HepG2 (cell line): Measurements from ENCODE around the gene ZBTB20. TPM values are rescaled to one million over a fixed set of nuclear protein-coding genes. Genes with fewer than 3 reads are reported as not detected.
"Not testable (repeated sequence)": the region's sequence is repeated elsewhere in the genome, so short reads cannot be mapped to it uniquely, and the experiment has no call there.

Experiments used
- ATAC-seq: fragments of 200-7000 bp; cut with Tn5 transposase; 3 replicates; pipeline ENCODE4 v1.9.1; 2020; ENCODE audit warnings: mild to moderate bottlenecking, moderate library complexity
- BruUV-seq: library from RNA; stranded (reverse); fragments of 400-500 nt; replicated peaks from 2 replicates; lab custom pipeline; 2021; lab: Mats Ljungman, UMichigan
- CTCF ChIA-PET: fragments of 300-600 bp; formaldehyde crosslinking; extraction: SDS; loops from one replicate; lab custom pipeline; 2021; ENCODE audit warnings: low total read pairs, inconsistent platforms, low intra/inter-chr PET ratio; lab: Yijun Ruan, JAX
- POLR2A ChIA-PET: fragments of 350-600 bp; sonication (Branson Sonifier 250); formaldehyde crosslinking; loops from one replicate; lab custom pipeline; 2020; ENCODE audit warnings: antibody characterized with exemption, inconsistent platforms; lab: Yijun Ruan, JAX
- DNase-seq: peaks from one replicate; pipeline ENCODE4 v3.0.0-alpha.2; 2015; ENCODE audit warnings: low spot score
- FAIRE-seq: peaks from 3 replicates; lab custom pipeline; 2011; peaks lifted over from hg19 to GRCh38; lab: Jason Lieb, UNC
- H2AFZ ChIP-seq: one replicate; pipeline ENCODE4 v1.6.1; 2011; ENCODE audit warnings: low read length, inconsistent platforms
- H3K27ac ChIP-seq: fragments of 300-600 bp; 3 replicates; pipeline ENCODE4 v1.8.0; 2011; ENCODE audit warnings: mixed run types, mild to moderate bottlenecking, mixed read lengths, low read length, inconsistent platforms; ENCODE audit not compliant: insufficient read depth; ENCODE audit errors: extremely low read length
- H3K27me3 ChIP-seq, 2 experiments: fragments of 200-600 bp in 1 of 2; 2 replicates in 1 of 2; 3 replicates in 1 of 2; pipeline versions ENCODE4 v1.6.0 to v1.8.0; 2011; ENCODE audit warnings: low read length in 2 of 2, mild to moderate bottlenecking in 2 of 2, moderate library complexity in 2 of 2, inconsistent platforms in 1 of 2; ENCODE audit not compliant: insufficient read depth in 2 of 2, control insufficient read depth in 1 of 2
- H3K36me3 ChIP-seq, 2 experiments: fragments of 200-600 bp in 1 of 2; replicated peaks in 1 of 2; 2 replicates in 1 of 2; 3 replicates in 1 of 2; pipeline versions ENCODE4 v1.5.1 to v1.8.0; 2011; ENCODE audit warnings: low read length in 2 of 2, inconsistent platforms in 1 of 2; ENCODE audit not compliant: insufficient read depth in 2 of 2, control insufficient read depth in 1 of 2
- H3K4me1 ChIP-seq: 2 replicates; pipeline ENCODE4 v1.5.1; 2012; ENCODE audit warnings: low read length, inconsistent platforms; ENCODE audit not compliant: insufficient read depth
- H3K4me2 ChIP-seq: 2 replicates; pipeline ENCODE4 v1.6.0; 2011; ENCODE audit warnings: low read depth, low read length, inconsistent platforms
- H3K4me3 ChIP-seq, 3 experiments: fragments of 200-600 bp in 1 of 3; sonication (generic), shearing (Covaris generic) in 1 of 3; replicated peaks in 1 of 3; 2 replicates each; pipeline ENCODE4 v1.5.1; 2011 to 2016; ENCODE audit warnings: low read length in 3 of 3, inconsistent platforms in 2 of 3, low read depth in 2 of 3, mild to moderate bottlenecking in 2 of 3, control low read depth in 1 of 3, mixed read lengths in 1 of 3; ENCODE audit not compliant: insufficient read depth in 1 of 3
- H3K79me2 ChIP-seq: one replicate; pipeline ENCODE4 v1.6.1; 2011; ENCODE audit warnings: low read length, inconsistent platforms; ENCODE audit not compliant: insufficient read depth
- H3K9ac ChIP-seq: 2 replicates; pipeline ENCODE4 v1.6.0; 2011; ENCODE audit warnings: mild to moderate bottlenecking, low read depth, low read length, inconsistent platforms; ENCODE audit not compliant: insufficient read depth
- H3K9me3 ChIP-seq: 2 replicates; pipeline ENCODE4 v1.5.1; 2012; ENCODE audit warnings: mild to moderate bottlenecking, low read length
- H4K20me1 ChIP-seq: 2 replicates; pipeline ENCODE4 v1.6.0; 2011; ENCODE audit warnings: inconsistent platforms, mild to moderate bottlenecking, low read length, moderate library complexity; ENCODE audit not compliant: insufficient read depth
- ATRX ChIP-seq: sonication (generic); formaldehyde crosslinking; IDR thresholded peaks from 2 replicates; pipeline ENCODE4 v1.4.0; 2020; ENCODE audit warnings: missing genetic modification reagents, borderline replicate concordance
- ZNF460 ChIP-seq: sonication (generic); formaldehyde crosslinking; IDR thresholded peaks from 2 replicates; pipeline ENCODE4 v1.5.1; 2020; ENCODE audit warnings: missing genetic modification reagents, mild to moderate bottlenecking, borderline replicate concordance
- WGBS: methylation state at CpG from one replicate; pipeline ENCODE4 v1.1.6; 2017; ENCODE audit warnings: low lambda C conversion rate; 5-methylcytosine and 5-hydroxymethylcytosine counted together
- in situ Hi-C: cut with HindIII; loops from 2 replicates; pipeline ENCODE4 v1.10.0; 2017; ENCODE audit warnings: low pct_unique_long_range_greater_than_20kb; ENCODE audit not compliant: extremely low pct_ligation_motif_present
- intact Hi-C: fragments of 100-400 bp; cut with micrococcal nuclease; formaldehyde crosslinking; loops from one replicate; pipeline ENCODE4 v1.10.0; 2022; ENCODE audit not compliant: unreplicated experiment
- polyA plus RNA-seq, 8 experiments: library from polyadenylated mRNA; depleted of rRNA in 3 of 8; stranded (reverse) in 7 of 8; unstranded in 1 of 8; fragments of >200 nt; fragmentation: Illumina TruSeq in 4 of 8; extraction: Trizol in 4 of 8; gene quantifications; 2 replicates each; pipeline versions ENCODE4 v1.2.1 to v1.2.3, GENCODE V29; 2011 to 2016; ENCODE audit warnings: low read depth in 4 of 8, missing spikeins in 1 of 8, mixed read lengths in 1 of 8; ENCODE audit not compliant: insufficient read depth in 1 of 8
- total RNA-seq, 5 experiments: library from RNA; depleted of rRNA; stranded (reverse); fragments of >200 nt; fragmentation: Illumina TruSeq; extraction: Trizol; gene quantifications; 2 replicates each; pipeline ENCODE4 v1.2.3, GENCODE V29; 2016; ENCODE audit warnings: low read depth in 1 of 5
- TF ChIP-seq, protein P1 (sequence below): IDR thresholded peaks from 2 replicates; pipeline ENCODE4 v1.6.1; 2016; ENCODE audit warnings: missing biosample characterization, missing genetic modification reagents, low read depth

Gene ZBTB20
- total and polyA plus RNA-seq, 2 of the 13 experiments (the other 11 are each of a cell fraction or from before 2014, with no cell fraction given), result 1.9 to 8.8 TPM

DNA sequence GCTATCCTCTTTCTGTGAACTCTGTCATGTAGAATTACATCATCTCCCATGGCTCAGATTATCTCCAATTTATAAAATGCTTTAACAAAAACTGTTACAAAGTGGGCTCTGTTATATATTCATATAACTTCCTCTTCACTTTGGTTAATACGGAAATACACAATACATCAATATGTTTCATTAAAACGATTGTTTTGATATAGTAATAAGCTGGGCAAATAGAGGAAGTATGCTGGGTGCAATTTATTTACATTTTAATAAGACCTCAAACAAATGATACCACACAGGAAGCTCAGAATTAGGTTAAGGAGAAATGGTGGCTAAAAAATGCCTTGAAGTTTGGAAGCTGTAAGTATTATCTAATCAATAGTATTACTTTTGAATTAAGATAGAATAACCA is 331.0 kb downstream of the ZBTB20 start (continued):
- TF ChIP-seq, protein P1, sequence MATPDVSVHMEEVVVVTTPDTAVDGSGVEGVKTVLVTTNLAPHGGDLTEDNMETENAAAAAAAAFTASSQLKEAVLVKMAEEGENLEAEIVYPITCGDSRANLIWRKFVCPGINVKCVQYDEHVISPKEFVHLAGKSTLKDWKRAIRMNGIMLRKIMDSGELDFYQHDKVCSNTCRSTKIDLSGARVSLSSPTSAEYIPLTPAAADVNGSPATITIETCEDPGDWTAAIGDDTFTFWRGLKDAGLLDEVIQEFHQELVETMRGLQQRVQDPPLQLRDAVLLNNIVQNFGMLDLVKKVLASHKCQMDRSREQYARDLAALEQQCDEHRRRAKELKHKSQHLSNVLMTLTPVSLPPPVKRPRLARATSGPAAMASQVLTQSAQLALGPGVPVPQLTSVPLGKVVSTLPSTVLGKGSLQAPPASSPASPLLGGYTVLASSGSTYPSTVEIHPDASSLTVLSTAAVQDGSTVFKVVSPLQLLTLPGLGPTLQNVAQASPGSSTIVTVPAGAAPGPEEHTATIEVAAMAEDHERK (CRISPR knock-in tag), result no peak
- TF ChIP-seq ATRX (no peak), ZNF460 (CRISPR knock-in tag) (no peak)

DNA sequence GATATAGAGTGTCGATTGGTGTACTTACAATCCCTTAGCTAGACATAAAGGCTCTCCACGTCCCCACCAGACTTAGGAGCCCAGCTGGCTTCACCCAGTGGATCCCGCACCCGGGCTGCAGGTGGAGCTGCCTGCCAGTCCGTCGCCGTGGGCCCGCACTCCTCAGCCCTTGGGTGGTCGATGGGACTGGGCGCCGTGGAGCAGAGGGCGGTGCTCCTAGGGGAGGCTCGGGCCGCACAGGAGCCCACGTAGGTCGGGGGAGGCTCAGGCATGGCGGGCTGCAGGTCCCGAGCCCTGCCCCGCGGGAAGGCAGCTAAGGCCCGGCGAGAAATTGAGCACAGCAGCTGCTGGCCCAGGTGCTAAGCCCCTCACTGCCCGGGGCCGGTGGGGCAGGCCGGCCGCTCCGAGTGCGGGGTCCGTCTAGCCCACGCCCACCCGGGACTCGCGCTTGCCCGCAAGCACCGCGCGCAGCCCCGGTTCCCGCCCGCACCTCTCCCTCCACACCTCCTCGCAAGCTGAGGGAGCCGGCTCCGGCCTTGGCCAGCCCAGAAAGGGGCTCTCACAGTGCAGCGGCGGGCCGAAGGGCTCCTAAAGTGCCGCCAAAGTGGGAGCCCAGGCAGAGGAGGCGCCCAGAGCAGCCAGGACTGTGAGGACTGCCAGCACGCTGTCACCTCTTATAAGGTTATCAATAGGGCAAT is 334.4 kb downstream of the ZBTB20 start:
- H3K27me3 ChIP-seq, CTCF ChIA-PET, H3K9me3 ChIP-seq, ATAC-seq, H3K79me2 ChIP-seq, intact Hi-C loops, POLR2A ChIA-PET, H3K36me3 ChIP-seq, DNase-seq, H4K20me1 ChIP-seq, H3K4me2 ChIP-seq, H3K27ac ChIP-seq, BruUV-seq, FAIRE-seq, H3K4me3 ChIP-seq, H2AFZ ChIP-seq, H3K9ac ChIP-seq, in situ Hi-C loops: not testable (repeated sequence)
- peaks cover 11% of the 10 kb centered on the region; the same call in 1 of the 2 replicates for H3K4me1 ChIP-seq
- WGBS, result 98% methylated on average over 23 of the region's 49 CpGs
